PC-3 (cell line): ENCODE data around the gene WDR82.

ENCODE experiments used
- CTCF ChIP-seq: fragments of 300-600 bp; sonication (generic); conservative IDR thresholded peaks from 2 replicates; pipeline ENCODE4 v1.5.1; 2017; ENCODE audit warnings: antibody characterized with exemption, low read depth, mild to moderate bottlenecking, low read length
- EZH2 ChIP-seq: fragments of 300-600 bp; sonication (generic); IDR thresholded peaks from one replicate; pipeline ENCODE4 v1.6.1; 2017; ENCODE audit warnings: antibody characterized with exemption, mild to moderate bottlenecking, low read length; ENCODE audit not compliant: unreplicated experiment
- EZH2phosphoT487 ChIP-seq: fragments of 300-600 bp; sonication (generic); IDR thresholded peaks from 2 replicates; pipeline ENCODE4 v1.6.1; 2018; ENCODE audit warnings: mild to moderate bottlenecking, antibody characterized with exemption, low read length, borderline replicate concordance

- TF ChIP-seq CTCF = no peak
- no peak for TF ChIP-seq EZH2phosphoT487
- TF ChIP-seq EZH2 = no peak
These were observed 28.8 kb downstream of the WDR82 start for GRCh38 chr3:52249683-52250082.
